Glomerular visceral epithelial cell (primary cell): ENCODE data around the gene NDRG2.
"Not testable (repeated sequence)": the region's sequence is repeated elsewhere in the genome, so short reads cannot be mapped to it uniquely, and the experiment has no call there.

Source experiments
- DNase-seq: peaks from one replicate; pipeline ENCODE4 v3.0.0-alpha.2; 2016; ENCODE audit errors: extremely low spot score

Gene NDRG2

GRCh38 chr14:21055432-21056117 is 30.7 kb upstream of the NDRG2 start:
- peak; percentile 45 for DNase-seq

DNA sequence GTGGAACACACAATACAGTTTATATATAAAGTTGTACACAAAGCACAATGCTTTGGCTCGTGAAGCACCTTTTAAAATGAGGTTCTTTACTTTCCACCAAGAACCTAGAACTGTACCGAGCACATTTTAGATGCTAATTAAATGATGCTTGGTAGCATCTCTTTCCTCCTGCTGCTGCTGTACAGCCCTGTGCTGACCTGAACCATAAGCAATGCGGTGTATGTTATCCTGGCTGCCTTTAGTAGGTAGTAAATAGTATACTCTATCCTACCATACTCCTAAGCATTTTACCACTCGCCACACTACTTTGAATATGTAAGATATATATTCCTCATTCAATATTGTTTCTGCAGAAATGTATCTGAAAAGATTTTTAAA is 29.9 kb upstream of the NDRG2 start:
- no peak for DNase-seq

DNA sequence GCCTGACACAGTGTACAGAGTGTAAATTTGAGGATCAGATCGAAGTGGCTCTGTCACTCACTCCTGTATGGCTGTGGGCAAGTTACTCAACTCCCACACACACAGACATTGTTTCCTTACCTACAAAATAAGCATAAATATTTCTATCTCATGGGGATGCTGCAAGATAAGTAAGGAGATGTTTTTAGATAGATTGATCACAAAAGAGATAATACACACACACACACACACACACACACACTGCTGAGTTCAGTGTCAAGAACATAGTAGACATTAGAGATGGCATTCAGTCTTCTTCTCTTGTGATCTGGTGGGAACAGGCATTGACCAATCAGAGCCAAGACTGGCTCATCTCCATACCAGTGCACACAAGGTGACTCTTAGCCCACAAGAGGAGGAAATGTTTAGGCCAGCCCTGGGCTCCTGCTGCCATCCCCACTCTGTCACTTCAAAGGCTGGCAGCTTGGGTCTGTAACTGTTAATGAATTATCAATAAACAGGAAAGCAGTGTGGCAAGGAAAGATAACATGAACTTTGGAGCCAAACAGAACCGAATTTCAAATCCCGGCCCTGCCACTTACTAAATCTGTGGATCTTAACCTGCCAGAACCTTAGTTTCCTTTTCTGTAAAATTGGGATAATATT is 29.4 kb upstream of the NDRG2 start:
- no peak for DNase-seq

- no peak for DNase-seq
Observed at GRCh38 chr14:21053184-21054122, 28.6 kb upstream of the NDRG2 start.

GRCh38 chr14:21050597-21050996 is 25.7 kb upstream of the NDRG2 start:
- no peak for DNase-seq

- peak; percentile 36 for DNase-seq
Observed at GRCh38 chr14:21049271-21049673, 24.4 kb upstream of the NDRG2 start.

GRCh38 chr14:21048638-21049037 is 23.8 kb upstream of the NDRG2 start:
- DNase-seq: no peak

- DNase-seq: no peak
Observed at GRCh38 chr14:21047378-21047781, 22.5 kb upstream of the NDRG2 start.

DNA sequence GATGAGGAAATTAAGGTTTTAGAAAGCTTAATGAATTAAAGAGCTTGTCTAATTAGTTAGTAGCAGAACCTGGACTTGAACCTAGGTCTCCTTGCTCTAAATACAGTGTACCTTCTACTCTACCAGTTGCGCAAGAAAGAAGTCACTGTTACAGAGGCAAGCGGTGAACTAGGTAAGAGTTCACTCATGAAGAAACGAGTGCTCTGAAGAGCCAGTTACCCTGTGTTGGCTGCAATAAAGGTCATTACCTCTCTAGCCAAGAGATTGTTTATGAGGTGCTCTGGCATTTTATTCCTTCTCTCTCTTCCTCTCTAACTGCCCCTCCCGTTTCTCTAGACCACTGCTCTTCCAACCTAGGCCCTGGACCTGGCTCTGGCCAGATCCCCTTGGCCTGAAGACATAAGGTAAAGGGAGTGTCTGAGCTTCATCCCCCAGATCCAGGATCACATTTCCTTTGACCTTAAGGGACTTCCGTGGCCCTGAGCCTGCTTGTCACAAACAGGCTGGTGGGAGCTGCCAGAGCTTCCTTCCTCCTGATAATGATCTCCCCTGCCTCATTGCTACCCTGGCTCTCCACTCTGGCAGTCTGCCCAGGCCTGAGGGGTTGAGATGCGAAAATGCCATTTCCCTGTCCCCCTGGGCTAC is 19.2 kb upstream of the NDRG2 start:
- no peak for DNase-seq

- no peak for DNase-seq
Observed at GRCh38 chr14:21043387-21043973, 18.6 kb upstream of the NDRG2 start.

- DNase-seq: peak; percentile 61
Observed at GRCh38 chr14:21042918-21043317, 18.1 kb upstream of the NDRG2 start.

- DNase-seq: peak; percentile 55
Observed at GRCh38 chr14:21041676-21042433, 17.0 kb upstream of the NDRG2 start, which contains the start of gene RNASE7. TSS of gene RNASE7 (plus strand) at chr14:21042362. CDS start at chr14:21042993, 631 bp downstream.

DNA sequence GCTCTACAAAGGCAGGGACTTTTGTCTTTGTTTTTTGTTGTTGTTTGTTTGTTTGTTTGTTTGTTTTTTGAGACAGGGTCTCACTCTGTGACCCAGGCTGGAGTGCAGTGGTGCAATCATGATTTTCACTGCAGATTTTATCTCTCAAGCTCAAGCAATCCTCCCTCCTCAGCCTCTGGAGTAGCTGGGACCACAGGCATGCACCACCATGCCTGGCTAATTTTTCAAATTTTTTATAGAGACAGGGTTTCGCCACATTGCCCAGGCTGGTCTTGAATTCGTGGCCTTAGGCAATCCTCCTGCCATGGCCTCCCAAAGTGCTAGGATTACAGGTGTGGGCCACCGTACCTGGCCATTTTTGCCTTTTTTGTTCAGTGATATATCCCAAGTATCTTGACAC is 16.1 kb upstream of the NDRG2 start:
- not testable (repeated sequence) for DNase-seq

GRCh38 chr14:21040370-21040925 is 15.6 kb upstream of the NDRG2 start:
- DNase-seq: no peak

GRCh38 chr14:21039585-21040369 is 14.9 kb upstream of the NDRG2 start:
- peak; percentile 48 for DNase-seq

GRCh38 chr14:21038441-21039422 is 13.9 kb upstream of the NDRG2 start:
- no peak for DNase-seq

DNA sequence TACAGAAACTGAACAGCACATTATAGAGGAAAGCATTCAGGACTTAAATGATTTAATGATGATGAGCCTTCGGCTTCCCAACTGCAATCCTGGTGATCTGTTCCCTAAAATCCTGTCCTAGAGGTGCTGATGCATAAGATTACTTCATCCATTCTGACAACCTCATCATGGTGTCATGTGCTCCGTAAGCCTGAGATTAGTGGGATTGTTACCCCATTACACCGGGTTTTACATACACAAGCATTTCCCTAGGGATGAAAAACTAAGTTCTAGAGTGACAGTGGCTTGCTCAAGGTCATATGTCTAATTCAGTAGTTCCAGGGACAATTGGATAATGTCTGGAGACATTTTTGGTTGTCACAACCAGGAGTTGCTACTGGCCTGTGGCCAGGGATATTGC is 12.3 kb upstream of the NDRG2 start:
- DNase-seq: no peak

GRCh38 chr14:21036751-21037150 is 11.9 kb upstream of the NDRG2 start:
- no peak for DNase-seq
